DND-41 (cell line): Measurements from ENCODE around the gene IL6R.

Experiments used
- EZH2 ChIP-seq: IDR thresholded peaks from 3 replicates; pipeline ENCODE4 v1.6.1; 2012; ENCODE audit warnings: borderline replicate concordance, low read depth, mild to moderate bottlenecking, moderate library complexity, low read length, inconsistent platforms; ENCODE audit not compliant: severe bottlenecking
- TF ChIP-seq, protein P1 (sequence below): IDR thresholded peaks from 2 replicates; pipeline ENCODE4 v1.5.1; 2012; ENCODE audit warnings: borderline replicate concordance, low read length, moderate library complexity, mild to moderate bottlenecking; ENCODE audit not compliant: poor library complexity, severe bottlenecking; ENCODE audit errors: extremely low read depth

DNA sequence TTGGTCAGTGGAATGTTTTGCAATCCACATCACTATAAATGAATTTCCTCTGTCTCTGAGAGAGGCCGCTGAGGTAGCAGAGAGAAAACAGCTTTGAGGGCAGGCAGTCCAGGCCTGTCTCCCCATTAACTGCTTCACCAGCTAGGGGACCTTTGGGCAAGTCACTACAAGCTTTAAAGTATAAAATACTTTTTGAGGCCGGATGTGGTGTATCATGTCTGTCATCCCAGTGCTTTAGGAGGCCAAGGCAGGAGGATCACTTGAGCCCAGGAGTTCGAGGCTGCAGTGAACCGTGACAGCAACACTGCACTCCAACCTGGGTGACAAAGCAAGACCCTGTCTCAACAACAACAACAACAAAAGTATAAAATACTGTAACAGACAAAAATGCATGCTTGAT is 6.4 kb downstream of the IL6R start:
- TF ChIP-seq EZH2: no peak
- TF ChIP-seq, protein P1, sequence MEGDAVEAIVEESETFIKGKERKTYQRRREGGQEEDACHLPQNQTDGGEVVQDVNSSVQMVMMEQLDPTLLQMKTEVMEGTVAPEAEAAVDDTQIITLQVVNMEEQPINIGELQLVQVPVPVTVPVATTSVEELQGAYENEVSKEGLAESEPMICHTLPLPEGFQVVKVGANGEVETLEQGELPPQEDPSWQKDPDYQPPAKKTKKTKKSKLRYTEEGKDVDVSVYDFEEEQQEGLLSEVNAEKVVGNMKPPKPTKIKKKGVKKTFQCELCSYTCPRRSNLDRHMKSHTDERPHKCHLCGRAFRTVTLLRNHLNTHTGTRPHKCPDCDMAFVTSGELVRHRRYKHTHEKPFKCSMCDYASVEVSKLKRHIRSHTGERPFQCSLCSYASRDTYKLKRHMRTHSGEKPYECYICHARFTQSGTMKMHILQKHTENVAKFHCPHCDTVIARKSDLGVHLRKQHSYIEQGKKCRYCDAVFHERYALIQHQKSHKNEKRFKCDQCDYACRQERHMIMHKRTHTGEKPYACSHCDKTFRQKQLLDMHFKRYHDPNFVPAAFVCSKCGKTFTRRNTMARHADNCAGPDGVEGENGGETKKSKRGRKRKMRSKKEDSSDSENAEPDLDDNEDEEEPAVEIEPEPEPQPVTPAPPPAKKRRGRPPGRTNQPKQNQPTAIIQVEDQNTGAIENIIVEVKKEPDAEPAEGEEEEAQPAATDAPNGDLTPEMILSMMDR: no peak
